ENCODE data around the gene MAGEB17.
"Not testable (repeated sequence)": the region's sequence is repeated elsewhere in the genome, so short reads cannot be mapped to it uniquely, and the experiment has no call there.

MAGEB17 gene

GRCh38 chrX:16156692-16157331, 10.5 kb upstream of the MAGEB17 start:
- no peak for DNase-seq (ENCODE audit: low spot score)

DNA sequence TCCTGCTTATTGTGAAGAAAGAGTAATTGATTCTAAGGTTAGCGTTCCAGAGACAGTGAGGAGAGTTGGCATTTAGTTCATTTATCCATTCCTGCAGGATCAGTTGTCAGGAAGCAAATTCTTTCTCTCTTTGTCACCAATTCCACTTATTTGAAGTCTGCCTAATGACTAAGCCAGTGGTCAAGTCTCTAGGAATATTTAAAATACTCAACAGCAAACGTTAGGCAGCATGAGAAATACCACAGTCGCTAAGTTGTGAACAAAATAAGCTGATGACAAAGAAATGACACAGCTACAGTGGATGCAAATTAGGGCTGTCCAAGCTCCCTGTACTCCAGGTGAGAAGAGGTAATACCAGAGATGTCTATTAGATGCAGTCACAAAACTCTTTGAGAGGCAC, 6.6 kb upstream of the MAGEB17 start:
- no peak for DNase-seq (ENCODE audit: low spot score)

DNA sequence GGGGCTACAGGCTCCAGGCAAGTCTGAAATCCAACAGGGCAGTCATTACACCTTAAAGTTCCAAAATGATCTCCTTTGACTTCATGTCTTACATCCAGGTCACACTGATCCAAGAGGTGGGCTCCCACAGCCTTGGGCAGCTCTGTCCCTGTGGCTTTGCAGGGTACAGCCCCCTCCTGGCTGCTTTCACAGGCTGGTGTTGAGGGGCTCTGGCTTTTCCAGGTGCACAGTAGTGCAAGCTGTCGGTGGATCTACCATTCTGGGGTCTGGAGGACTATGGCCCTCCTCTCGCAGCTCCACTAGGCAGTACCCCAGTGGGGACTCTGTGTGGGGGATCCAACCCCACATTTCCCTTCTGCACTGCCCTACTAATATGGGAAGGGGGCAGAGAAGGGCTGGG, 6.1 kb upstream of the MAGEB17 start:
- DNase-seq (ENCODE audit: low spot score), result not testable (repeated sequence)

GRCh38 chrX:16162391-16162790, 4.9 kb upstream of the MAGEB17 start:
- no peak for DNase-seq (ENCODE audit: low spot score)

DNA sequence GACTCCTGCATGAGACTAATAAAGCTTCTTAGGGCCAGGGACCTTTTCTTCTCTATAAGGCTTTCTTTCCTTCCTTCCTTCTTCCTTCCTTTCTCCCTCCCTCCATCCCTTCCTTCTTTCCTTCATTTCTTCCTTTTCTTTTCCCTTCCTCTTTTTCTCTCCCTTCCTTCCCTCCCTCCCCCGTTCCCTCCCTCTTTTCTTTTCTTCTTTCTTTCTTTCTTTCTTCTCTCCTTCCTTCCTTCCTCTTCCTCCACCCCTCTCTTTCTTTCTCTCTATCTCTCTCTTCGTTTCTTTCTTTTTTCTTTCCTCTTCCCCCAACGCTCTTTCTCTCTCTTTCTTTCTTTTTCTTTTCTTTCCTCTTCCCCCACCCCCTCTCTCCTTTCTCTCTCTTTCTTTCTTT, 2.5 kb upstream of the MAGEB17 start:
- no peak for DNase-seq (ENCODE audit: low spot score)

- no peak for DNase-seq (ENCODE audit: low spot score)
Observed at GRCh38 chrX:16171039-16171438, 3.8 kb downstream of the MAGEB17 start.

GRCh38 chrX:16171944-16172343, 4.7 kb downstream of the MAGEB17 start:
- DNase-seq (ENCODE audit: low spot score), result no peak

GRCh38 chrX:16172391-16172790, 5.1 kb downstream of the MAGEB17 start:
- no peak for DNase-seq (ENCODE audit: low spot score)

GRCh38 chrX:16175329-16176061, 8.2 kb downstream of the MAGEB17 start:
- DNase-seq (ENCODE audit: low spot score), result no peak

- DNase-seq (ENCODE audit: low spot score), result no peak
Observed at GRCh38 chrX:16177260-16177659, 10.0 kb downstream of the MAGEB17 start.

DNA sequence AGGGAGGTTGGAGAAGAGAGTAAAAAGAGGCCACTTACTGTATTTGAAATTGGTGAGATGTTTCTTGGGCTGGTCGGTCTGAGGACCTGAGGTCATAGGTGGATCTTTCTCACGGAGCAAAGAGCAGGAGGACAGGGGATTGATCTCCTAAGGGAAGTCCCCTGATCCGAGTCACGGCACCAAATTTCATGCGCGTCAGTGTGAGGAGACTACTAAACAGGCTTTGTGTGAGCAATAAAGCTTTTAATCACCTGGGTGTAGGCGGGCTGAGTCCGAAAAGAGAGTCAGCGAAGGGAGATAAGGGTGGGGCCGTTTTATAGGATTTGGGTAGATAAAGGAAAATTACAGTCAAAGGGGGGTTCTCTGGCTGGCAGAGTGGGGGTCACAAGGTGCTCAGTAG, 16.6 kb downstream of the MAGEB17 start:
- DNase-seq (ENCODE audit: low spot score), result not testable (repeated sequence)

GRCh38 chrX:16185725-16186136, 18.4 kb downstream of the MAGEB17 start:
- DNase-seq (ENCODE audit: low spot score), result no peak

GRCh38 chrX:16186380-16187007, 19.2 kb downstream of the MAGEB17 start:
- no peak for DNase-seq (ENCODE audit: low spot score)

DNA sequence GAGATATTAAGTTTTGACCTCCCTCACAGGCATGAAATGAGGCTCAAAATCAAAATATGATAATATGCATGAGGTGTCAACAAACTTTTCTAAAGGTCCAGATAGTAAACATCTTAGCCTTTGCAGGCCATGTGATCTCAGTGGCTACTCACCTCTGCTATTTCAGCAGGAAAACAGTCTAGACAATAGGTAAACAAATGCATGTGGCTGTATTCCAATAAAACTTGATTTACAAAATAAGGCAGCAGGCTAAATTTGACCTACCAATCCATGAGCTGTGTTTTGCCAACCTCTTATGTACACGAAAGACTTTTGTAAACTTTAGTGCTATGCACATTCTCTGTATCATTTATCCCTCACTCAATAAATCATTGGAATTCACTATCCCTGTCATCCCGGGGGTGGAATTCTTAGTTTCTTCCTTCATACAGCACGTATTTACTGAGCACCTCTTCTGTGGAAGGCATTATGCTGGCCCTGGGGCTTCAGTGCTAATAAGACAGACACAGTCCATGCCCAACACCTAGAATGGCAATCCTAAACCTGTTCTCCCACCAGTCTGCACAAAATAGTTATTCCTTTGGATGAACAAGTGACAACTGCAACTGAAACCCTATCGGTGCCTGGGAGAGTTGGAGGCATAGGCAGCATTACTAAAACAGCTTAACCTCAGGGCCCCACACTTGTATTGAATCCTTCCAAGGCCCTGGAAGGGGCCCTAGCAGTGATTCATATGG, 19.9 kb downstream of the MAGEB17 start:
- DNase-seq (ENCODE audit: low spot score), result no peak

DNA sequence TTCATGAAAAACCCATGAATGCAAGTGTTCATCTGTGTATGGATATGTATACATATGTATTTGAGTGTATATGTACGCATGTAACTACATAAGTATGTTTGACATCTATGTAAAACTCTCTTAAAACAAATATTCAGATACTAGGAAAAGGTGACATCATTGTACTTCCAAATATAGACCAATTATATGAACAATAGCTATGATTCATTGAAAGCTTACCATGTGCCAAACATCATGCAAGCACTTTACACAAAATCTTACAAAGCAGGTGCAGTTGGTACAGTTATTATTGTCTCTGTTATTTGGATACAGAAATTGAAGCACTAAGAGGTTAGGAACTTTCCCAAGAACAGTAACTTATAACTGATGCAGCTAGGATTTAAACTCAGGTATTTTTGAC, 21.4 kb downstream of the MAGEB17 start:
- no peak for DNase-seq (ENCODE audit: low spot score)

- DNase-seq (ENCODE audit: low spot score), result no peak
Observed at GRCh38 chrX:16191605-16192004, 24.3 kb downstream of the MAGEB17 start.

DNA sequence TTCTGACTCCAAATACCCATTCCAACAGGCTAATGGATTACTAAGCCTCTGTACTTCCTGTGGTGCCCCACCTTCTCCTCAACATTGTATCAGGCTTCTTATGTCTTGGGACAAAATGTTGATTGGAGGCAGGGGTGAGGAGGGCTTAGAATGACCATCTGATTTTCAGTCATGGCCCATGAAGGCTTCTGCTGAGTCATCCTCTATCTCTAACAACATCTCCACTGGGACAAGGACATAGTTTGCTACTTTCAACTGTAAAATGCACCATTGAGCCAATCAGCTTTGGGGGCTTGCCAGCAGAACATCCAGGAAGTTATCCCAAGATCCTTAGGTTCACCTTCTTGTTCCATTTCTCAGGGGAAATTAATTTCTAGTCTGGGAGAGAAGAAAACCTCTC, 29.5 kb downstream of the MAGEB17 start:
- no peak for DNase-seq (ENCODE audit: low spot score)

DNA sequence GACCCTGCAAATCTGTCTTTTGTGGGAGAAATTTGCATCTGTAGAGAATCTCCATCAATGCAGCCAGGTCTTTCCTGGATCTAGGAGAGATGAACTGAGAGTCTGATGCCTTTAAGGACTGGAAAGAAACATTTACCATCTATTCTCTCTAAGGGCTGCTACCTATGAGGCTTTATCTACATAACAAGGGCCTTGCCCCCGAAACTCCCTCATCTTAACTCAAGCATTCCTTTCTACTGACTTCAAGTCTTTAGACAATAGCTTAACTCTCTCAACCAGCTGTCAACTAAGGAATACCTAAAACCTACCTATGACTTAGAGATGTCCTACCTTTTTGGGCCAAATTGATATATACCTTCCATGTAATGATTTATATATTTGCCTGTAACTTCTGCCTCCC, 32.1 kb downstream of the MAGEB17 start:
- no peak for DNase-seq (ENCODE audit: low spot score)

DNA sequence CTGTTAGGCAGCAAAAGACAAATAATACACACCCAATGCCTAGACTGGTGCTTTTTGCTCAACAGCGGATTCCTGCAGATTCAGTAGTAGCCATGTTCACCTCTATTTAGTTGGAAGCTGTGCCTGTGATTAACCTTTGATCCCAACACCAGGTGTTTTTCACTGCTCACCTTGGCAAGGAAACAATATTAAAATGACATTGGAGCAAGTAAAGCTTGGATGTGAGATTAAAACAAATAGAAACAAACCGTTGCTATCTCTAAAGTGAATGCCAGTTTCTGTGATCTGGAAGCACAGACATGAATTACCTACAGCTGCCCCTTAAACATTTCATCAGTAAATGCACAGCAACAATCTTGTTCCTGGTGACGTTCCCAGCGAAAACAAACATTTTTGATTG, 35.7 kb downstream of the MAGEB17 start:
- no peak for DNase-seq (ENCODE audit: low spot score)

- no peak for DNase-seq (ENCODE audit: low spot score)
Observed at GRCh38 chrX:16204538-16204937, 37.3 kb downstream of the MAGEB17 start.

DNA sequence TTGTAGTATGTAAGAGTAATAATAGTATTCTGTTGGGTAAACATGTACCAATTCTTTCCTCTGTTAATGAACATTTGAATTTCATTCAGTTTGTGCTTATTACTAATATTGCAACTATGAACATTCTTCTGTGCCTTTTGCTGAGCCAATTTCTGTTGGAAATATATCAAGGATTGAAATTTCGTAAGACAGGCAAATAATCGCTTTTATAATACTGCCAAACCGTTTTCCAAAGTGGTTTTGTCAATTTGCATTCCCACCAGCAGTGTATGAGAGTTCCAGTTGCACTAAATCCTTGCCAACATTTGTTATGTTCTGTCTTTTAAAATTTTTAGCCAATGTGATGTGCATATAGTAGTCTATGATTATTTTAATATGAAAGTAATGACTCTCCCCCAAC, 38.6 kb downstream of the MAGEB17 start:
- no peak for DNase-seq (ENCODE audit: low spot score)

DNA sequence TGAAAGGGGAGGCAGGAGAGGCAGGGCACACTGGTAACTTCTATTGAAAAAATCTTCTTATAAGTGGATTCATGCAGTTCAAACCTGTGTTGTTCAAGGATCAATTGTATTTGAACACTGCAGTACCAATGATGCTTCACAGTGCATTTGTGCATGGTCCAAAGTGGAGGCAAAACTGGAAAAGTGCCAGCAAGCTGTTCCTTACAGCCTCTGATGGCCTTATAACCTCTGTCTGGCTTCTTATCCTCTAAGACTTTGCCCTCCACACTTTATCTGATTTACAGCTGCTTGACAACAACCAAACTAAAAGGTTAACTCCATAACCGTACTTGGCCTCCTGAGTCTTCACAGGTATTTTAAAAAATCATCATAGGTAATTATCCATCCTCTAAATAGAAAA, 40.4 kb downstream of the MAGEB17 start:
- DNase-seq (ENCODE audit: low spot score), result no peak

DNA sequence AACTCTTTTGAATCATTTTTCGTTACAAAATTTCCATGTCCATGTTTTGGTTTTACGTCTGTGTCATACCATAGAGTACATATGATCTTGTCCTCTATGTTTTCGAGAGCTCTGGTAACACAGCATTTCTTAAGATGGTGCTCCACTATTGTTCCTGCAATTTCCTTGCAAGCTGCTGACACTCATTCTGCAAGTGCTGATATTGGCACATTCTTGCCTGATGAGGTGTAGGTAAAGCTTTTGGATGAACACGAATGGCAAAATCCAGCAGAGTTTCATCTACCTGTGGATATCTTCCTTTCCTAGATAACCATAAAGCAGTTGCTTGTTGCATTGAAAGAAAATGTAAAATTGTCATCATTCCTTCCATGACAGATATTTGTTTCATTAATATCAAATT, 41.3 kb downstream of the MAGEB17 start:
- no peak for DNase-seq (ENCODE audit: low spot score)

Measured in CD4-positive, alpha-beta T cell treated with Interleukin-2 at 100 ng/mL for 4 hours (primary cell).